Cerebellar nuclear complex (tissue), 1 donor: ENCODE data around the gene UBR1.
"Not testable (repeated sequence)": the region's sequence is repeated elsewhere in the genome, so short reads cannot be mapped to it uniquely, and the experiment has no call there.

Experiments
- DNase-seq, 2 experiments: peaks; one replicate each; lab custom pipeline; 2025; lab: John Stamatoyannopoulos, UW

UBR1 gene

GRCh38 chr15:43056696-43057095 is 49.1 kb downstream of the UBR1 start:
- DNase-seq: no peak

GRCh38 chr15:43052860-43053259 is 53.0 kb downstream of the UBR1 start:
- no peak for DNase-seq

DNA sequence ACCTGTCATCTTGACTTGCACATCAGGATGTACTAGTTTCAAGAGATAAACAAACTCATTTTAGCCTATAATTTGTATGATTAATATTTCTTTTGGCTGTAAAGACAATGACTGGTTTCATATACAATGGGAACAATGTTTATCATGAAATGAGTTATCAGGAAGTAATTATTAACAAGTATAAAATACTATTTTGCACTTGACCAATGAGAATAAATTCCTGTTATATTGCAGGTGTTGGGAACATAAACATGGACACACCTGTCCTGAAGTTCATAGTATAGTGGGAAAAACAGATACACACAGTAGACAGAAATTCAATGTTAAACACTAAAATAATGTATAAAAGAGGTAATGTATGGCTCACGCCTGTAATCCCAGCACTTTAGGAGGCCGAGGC is 56.9 kb downstream of the UBR1 start:
- DNase-seq: no peak

- DNase-seq: no peak
These were observed 59.4 kb downstream of the UBR1 start for GRCh38 chr15:43046484-43046883.

DNA sequence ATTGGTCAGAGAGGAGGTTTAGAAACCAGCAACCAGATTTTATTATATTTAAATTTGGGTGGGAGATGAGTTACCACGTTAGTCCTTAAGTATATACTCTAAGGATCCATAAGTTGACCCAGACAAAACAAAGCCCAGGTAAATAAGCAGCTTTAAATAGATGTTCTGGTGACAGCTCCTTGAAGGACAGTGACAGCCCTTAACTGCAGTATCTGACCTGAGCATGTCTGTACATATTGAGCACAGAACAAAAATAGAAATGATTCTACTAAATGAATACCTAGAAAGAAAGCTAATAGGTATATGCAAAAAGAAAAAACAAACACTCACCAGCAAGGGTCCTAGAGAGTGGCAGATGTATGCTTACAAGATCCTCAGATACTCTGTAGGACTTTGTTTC is 63.0 kb downstream of the UBR1 start:
- DNase-seq: no peak

GRCh38 chr15:43041085-43041484 is 64.8 kb downstream of the UBR1 start:
- DNase-seq: not testable (repeated sequence)

GRCh38 chr15:43035240-43035639 is 70.6 kb downstream of the UBR1 start:
- not testable (repeated sequence) for DNase-seq

- DNase-seq: no peak
These were observed 76.4 kb downstream of the UBR1 start for GRCh38 chr15:43029476-43029875.

DNA sequence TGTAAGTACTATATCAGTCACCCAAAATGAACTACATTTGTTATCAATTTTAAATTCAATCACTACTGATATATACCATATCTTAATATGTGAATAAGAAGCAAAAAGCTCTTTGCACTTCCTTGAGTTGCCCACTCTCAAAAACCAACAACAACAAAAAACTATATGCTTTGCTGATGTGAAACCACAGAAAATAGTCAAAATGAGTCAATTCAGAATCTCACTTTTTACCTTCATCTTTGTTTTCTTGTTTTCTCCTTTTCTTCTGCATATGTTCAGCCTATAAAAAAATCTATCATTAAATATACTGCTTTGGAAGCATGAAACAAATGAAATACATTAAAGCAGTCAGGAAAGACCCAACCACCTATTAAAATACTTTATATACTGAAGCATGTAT is 80.7 kb downstream of the UBR1 start:
- DNase-seq: no peak

DNA sequence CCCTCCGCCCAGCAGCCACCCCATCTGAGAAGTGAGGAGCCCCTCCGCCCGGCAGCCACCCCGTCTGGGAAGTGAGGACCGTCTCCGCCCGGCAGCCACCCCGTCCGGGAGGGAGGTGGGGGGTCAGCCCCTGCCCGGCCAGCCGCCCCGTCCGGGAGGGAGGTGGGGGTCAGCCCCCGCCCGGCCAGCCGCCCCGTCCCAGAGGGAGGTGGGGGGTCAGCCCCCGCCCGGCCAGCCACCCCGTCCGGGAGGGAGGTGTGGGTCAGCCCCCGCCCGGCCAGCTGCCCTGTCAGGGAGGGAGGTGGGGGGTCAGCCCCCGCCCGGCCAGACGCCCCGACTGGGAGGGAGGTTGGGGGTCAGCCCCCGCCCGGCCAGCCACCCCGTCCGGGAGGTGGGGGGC is 91.2 kb downstream of the UBR1 start:
- not testable (repeated sequence) for DNase-seq

DNA sequence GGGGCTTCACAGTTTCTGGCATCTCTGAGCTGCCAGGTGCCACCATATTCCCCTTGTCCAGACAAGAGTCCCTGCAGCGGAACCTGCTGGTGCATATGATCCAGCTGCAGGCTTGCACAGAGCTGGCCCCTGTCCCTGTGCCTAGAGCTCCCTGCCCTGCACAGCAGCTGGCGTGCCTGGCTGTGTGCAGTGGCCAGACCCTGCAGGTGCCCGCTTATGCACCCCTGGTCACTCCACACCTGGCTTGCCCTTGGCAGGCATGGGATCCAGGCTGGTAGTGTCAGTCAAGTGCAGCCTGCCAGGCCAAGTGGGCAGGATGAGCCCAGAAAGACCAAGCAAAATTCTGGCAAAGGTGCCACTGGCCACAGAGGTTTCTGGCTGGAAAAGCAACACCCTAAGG is 96.6 kb downstream of the UBR1 start:
- no peak for DNase-seq

- DNase-seq: no peak
These were observed 97.7 kb downstream of the UBR1 start for GRCh38 chr15:43008150-43008549.

DNA sequence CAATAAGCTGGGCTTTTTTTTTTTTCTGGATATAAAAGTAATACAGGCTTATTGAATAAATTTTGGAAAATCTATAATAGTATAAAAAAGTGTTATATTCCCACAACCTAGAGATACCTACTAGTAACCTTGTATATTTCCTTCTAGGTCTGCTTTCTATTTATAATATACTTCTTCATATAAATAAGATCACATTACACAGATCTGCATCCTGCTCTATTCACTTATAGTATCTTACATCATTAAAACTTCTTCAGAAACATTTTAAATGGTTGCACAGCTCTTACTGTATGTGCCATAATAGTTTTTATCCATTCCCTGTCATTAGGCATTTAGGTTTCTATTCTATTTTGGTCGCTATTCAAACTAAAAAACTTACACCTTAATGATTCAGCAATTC is 98.3 kb downstream of the UBR1 start:
- no peak for DNase-seq

DNA sequence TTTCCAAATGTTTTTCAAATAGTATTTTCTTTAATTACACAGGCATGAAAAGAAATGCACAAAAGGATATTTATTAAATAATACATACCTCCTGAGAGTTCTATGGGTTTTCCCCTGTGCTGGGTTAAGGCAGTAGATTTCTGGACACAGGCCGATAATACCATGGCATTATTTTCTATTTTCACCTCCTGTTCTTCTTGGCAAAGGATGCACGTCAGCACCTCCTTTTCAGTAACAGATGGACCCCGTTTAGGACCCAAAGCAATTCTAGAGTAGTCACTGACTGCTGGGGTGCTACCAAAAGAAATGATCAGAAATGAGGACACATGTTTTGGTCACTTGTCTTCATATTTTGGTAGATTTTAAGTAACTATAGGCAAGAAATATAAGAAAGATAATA is 98.8 kb downstream of the UBR1 start:
- DNase-seq: peak; percentile 29 to 81

DNA sequence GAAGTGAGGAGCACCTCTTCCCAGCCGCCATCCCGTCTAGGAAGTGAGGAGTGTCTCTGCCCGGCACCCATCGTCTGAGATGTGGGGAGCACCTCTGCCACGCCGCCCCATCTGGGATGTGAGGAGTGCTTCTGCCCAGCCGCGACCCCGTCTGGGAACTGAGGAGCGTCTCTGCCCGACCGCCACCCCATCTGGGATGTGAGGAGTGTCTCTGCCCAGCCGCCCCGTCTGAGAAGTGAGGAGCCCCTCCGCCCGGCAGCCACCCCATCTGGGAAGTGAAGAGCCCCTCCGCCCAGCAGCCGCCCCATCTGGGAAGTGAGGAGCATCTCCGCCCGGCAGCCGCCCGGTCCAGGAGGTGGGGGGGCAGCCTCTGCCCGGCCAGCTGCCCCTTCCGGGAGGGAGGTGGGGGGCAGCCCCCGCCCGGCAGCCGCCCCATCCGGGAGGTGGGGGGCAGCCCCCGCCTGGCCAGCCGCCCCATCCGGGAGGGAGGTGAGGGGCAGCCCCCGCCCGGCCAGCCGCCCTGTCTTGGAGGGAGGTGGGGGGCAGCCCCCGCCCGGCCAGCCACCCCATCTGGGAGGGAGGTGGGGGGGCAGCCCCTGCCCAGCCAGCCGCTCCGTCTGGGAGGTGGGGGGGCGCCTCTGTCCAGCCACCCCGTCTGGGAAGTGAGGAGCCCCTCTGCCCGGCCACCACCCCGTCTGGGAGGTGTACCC is 100.8 kb downstream of the UBR1 start:
- not testable (repeated sequence) for DNase-seq

DNA sequence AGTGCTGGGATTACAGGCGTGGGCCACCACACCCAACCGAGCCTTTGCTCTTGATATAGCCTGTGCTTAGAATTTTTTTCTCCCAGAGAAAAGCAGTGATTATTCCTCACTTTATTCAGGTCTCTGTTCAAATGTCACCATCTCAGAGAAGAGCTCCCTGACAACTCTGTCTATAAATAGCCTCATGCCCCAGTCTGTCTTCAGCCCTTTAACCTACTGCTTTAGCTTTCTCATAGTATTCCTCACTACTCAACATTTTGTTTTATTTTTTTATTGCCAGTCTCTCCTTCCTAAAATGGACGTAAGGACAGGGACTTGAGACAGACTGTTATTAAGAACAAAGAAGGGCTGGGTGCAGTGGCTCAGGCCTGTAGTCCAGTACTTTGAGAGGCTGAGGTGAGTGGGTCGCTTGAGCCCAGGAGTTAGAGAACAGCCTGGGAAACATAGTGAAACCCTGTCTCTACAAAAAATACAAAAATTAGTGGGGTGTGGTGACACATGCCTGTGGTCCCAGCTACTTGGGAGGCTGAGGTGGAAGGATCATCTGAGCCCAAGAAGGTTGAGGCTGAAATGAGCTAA is 106.5 kb downstream of the UBR1 start:
- no peak for DNase-seq

- DNase-seq: no peak
These were observed 109.0 kb downstream of the UBR1 start for GRCh38 chr15:42996871-42997270.

- no peak for DNase-seq
These were observed 111.3 kb downstream of the UBR1 start for GRCh38 chr15:42994546-42994945.

DNA sequence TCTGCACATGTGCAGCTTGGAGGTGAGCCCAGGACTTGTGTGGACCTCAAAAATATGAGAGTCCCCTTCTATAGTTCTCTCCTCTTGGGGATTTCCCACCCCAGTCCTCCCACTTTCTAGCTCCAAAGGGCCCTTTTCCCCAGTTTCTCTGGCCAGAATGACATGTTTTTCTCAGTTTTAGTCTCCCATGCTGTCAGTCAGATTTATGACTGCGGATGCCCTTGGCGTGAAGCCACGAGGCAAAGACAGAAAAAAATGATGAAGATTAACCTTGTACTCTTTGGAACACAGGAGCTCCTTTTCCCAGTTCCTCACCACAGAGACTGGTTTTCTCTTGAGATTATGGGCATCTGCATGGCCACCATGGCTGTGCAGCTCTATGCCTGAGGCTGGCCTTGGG is 113.2 kb downstream of the UBR1 start:
- no peak for DNase-seq

- no peak for DNase-seq
These were observed 119.0 kb downstream of the UBR1 start for GRCh38 chr15:42986693-42987342.

GRCh38 chr15:42984493-42985034 is 121.3 kb downstream of the UBR1 start:
- no peak for DNase-seq

DNA sequence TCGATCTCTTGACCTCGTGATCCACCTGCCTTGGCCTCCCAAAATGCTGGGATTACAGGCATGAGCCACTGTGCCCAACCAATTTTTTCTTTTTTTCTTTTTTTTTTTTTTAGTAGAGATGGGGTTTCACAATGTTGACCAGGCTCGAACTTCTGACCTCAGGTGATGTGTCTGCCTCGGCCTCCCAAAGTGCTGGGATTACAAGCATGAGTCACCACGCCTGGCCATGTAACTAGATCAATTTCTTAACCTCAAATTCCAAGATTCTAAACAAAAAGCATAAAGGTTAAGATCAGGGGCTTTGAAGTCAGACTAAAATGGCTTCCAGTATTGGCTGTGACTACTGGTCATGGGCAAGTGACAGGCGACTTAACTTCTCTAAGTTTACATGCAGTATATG is 126.7 kb downstream of the UBR1 start:
- DNase-seq: not testable (repeated sequence)

- no peak for DNase-seq
These were observed 131.5 kb downstream of the UBR1 start for GRCh38 chr15:42974202-42974862.
